DMS53 treated with DMSO at 0.1 percent for 48 hours (cell line): ENCODE measurements around the gene FBH1.
"Not testable (repeated sequence)": the region's sequence is repeated elsewhere in the genome, so short reads cannot be mapped to it uniquely, and the experiment has no call there.

Source experiments
- DNase-seq: peaks from one replicate; lab custom pipeline; 2025; ENCODE audit not compliant: unreplicated experiment; lab: John Stamatoyannopoulos, UW

FBH1 gene

GRCh38 chr10:5958077-5958476, 68.0 kb downstream of the FBH1 start:
- DNase-seq, result no peak

GRCh38 chr10:5958675-5959074, 68.6 kb downstream of the FBH1 start:
- no peak for DNase-seq

- no peak for DNase-seq
Observed at GRCh38 chr10:5959142-5959541, 69.1 kb downstream of the FBH1 start.

GRCh38 chr10:5959581-5960069, 69.6 kb downstream of the FBH1 start:
- no peak for DNase-seq

GRCh38 chr10:5960070-5960972, 70.3 kb downstream of the FBH1 start:
- no peak for DNase-seq

GRCh38 chr10:5960973-5961275, 70.9 kb downstream of the FBH1 start:
- not testable (repeated sequence) for DNase-seq

- no peak for DNase-seq
Observed at GRCh38 chr10:5961405-5962100, 71.5 kb downstream of the FBH1 start.

- not testable (repeated sequence) for DNase-seq
Observed at GRCh38 chr10:5962358-5962940, 72.4 kb downstream of the FBH1 start.

- DNase-seq, result no peak
Observed at GRCh38 chr10:5963071-5963470, 73.0 kb downstream of the FBH1 start.

GRCh38 chr10:5963591-5963990, 73.5 kb downstream of the FBH1 start:
- DNase-seq, result no peak

GRCh38 chr10:5964736-5965135, 74.7 kb downstream of the FBH1 start:
- no peak for DNase-seq

GRCh38 chr10:5965266-5965665, 75.2 kb downstream of the FBH1 start:
- no peak for DNase-seq

- no peak for DNase-seq
Observed at GRCh38 chr10:5968037-5968680, 78.1 kb downstream of the FBH1 start.

- no peak for DNase-seq
Observed at GRCh38 chr10:5968681-5969453, 78.8 kb downstream of the FBH1 start.

GRCh38 chr10:5970066-5970465, 80.0 kb downstream of the FBH1 start:
- no peak for DNase-seq

- no peak for DNase-seq
Observed at GRCh38 chr10:5970527-5970926, 80.5 kb downstream of the FBH1 start.

GRCh38 chr10:5971315-5971832, 81.3 kb downstream of the FBH1 start:
- no peak for DNase-seq

- no peak for DNase-seq
Observed at GRCh38 chr10:5971886-5972285, 81.8 kb downstream of the FBH1 start.

- DNase-seq, result no peak
Observed at GRCh38 chr10:5973069-5973468, 83.0 kb downstream of the FBH1 start.

GRCh38 chr10:5975641-5976473, 85.8 kb downstream of the FBH1 start:
- DNase-seq, result no peak
